Amniotic stem cell (primary cell): ENCODE data around the gene TMCO2.
A peak's percentile ranks its signal among the peaks of the same experiment; 100 is the strongest.

ENCODE experiments used
- DNase-seq: peaks from one replicate; lab custom pipeline; 2025; lab: John Stamatoyannopoulos, UW

TMCO2 gene

GRCh38 chr1:40257688-40258444 lies 10.1 kb downstream of the TMCO2 start, which contains the start of gene ZMPSTE24:
Gene ZMPSTE24 (plus strand): TSS chr1:40258236. CDS start chr1:40258272, 36 bp downstream.
- DNase-seq, result peak; percentile 91

- no peak for DNase-seq
Observed at GRCh38 chr1:40258445-40258769, 10.7 kb downstream of the TMCO2 start.

GRCh38 chr1:40264354-40264781 lies 16.6 kb downstream of the TMCO2 start:
- DNase-seq, result no peak

- DNase-seq, result no peak
Observed at GRCh38 chr1:40265298-40265697, 17.6 kb downstream of the TMCO2 start.

- DNase-seq, result no peak
Observed at GRCh38 chr1:40265919-40266318, 18.2 kb downstream of the TMCO2 start.

- DNase-seq, result no peak
Observed at GRCh38 chr1:40266786-40267535, 19.2 kb downstream of the TMCO2 start.

GRCh38 chr1:40267767-40268187 lies 20.0 kb downstream of the TMCO2 start:
- peak; percentile 84 for DNase-seq

- DNase-seq, result no peak
Observed at GRCh38 chr1:40268211-40268610, 20.5 kb downstream of the TMCO2 start.

GRCh38 chr1:40270152-40270834 lies 22.6 kb downstream of the TMCO2 start:
- DNase-seq, result no peak

GRCh38 chr1:40272653-40273213 lies 25.0 kb downstream of the TMCO2 start:
- no peak for DNase-seq

GRCh38 chr1:40273547-40274166 lies 25.9 kb downstream of the TMCO2 start:
- DNase-seq, result no peak

GRCh38 chr1:40274331-40274730 lies 26.6 kb downstream of the TMCO2 start:
- DNase-seq, result no peak

GRCh38 chr1:40276122-40276521 lies 28.4 kb downstream of the TMCO2 start:
- DNase-seq, result no peak

- DNase-seq, result no peak
Observed at GRCh38 chr1:40281853-40282252, 34.1 kb downstream of the TMCO2 start.

GRCh38 chr1:40291293-40291692 lies 43.6 kb downstream of the TMCO2 start:
- no peak for DNase-seq

- DNase-seq, result no peak
Observed at GRCh38 chr1:40299366-40300248, 51.9 kb downstream of the TMCO2 start.

GRCh38 chr1:40300249-40300567 lies 52.5 kb downstream of the TMCO2 start:
- DNase-seq, result no peak

- no peak for DNase-seq
Observed at GRCh38 chr1:40300651-40301050, 52.9 kb downstream of the TMCO2 start.

- DNase-seq, result no peak
Observed at GRCh38 chr1:40301066-40301465, 53.3 kb downstream of the TMCO2 start.
